ENCODE measurements around the gene MPZL3. TPM values are rescaled to one million over a fixed set of nuclear protein-coding genes. Genes with fewer than 3 reads are reported as not detected.
"Not testable (repeated sequence)": the region's sequence is repeated elsewhere in the genome, so short reads cannot be mapped to it uniquely, and the experiment has no call there.

Gene MPZL3
- total RNA-seq, 1 experiment from 2014 or later = 0.52 TPM

- H3K4me3 ChIP-seq (ENCODE audit: low read depth, low read length, poor library complexity, severe bottlenecking) = no peak overlapping the region
- DNase-seq (ENCODE audit: low spot score) = no peak
- POLR2A ChIA-PET (ENCODE audit: low non-redundant PET) = no interaction called here
- TF ChIP-seq EZH2 (IDR thresholded peaks at IDR 0.05; ENCODE audit: borderline replicate concordance, low read depth, low read length, poor library complexity, severe bottlenecking) = no peak
- TF ChIP-seq CTCF (conservative IDR thresholded peaks at IDR 0.05; ENCODE audit: low read depth, low read length) = no peak
- H3K36me3 ChIP-seq (ENCODE audit: insufficient read depth, low read length, poor library complexity, severe bottlenecking) = no peaks in the 10 kb centered on the region
- CTCF ChIA-PET = no interaction called here
- peaks cover 14% of the 10 kb centered on the region for H3K27me3 ChIP-seq (replicated peaks; ENCODE audit: insufficient read depth, low read depth, low read length, poor library complexity)
- no peaks in the 10 kb centered on the region for H3K4me1 ChIP-seq (ENCODE audit: insufficient read depth, low read length, poor library complexity, severe bottlenecking)
- H3K27ac ChIP-seq (ENCODE audit: low read depth, low read length, poor library complexity, severe bottlenecking) = no peak overlapping the region
- BruUV-seq (replicated peaks) = no TSS peak
- no peaks in the 10 kb centered on the region for H3K9me3 ChIP-seq (ENCODE audit: low read depth, low read length, poor library complexity, severe bottlenecking)
- intact Hi-C loops (cut with micrococcal nuclease; ENCODE audit: unreplicated experiment) = no loop called here
Measured at GRCh38 chr11:118186346-118187107, 65.6 kb downstream of the MPZL3 start.

GRCh38 chr11:118184784-118185579, 67.2 kb downstream of the MPZL3 start:
- CTCF ChIA-PET = interaction anchor here (0.6 kb wide), 1 partner anchor 14 kb away, joined by 5 read pairs; no protein-coding TSS in a partner anchor
- no peak overlapping the region for H3K4me3 ChIP-seq (ENCODE audit: low read depth, low read length, poor library complexity, severe bottlenecking)
- no peak for DNase-seq (ENCODE audit: low spot score)
- H3K36me3 ChIP-seq (ENCODE audit: insufficient read depth, low read length, poor library complexity, severe bottlenecking) = no peaks in the 10 kb centered on the region
- TF ChIP-seq EZH2 (IDR thresholded peaks at IDR 0.05; ENCODE audit: borderline replicate concordance, low read depth, low read length, poor library complexity, severe bottlenecking) (no peak), CTCF (conservative IDR thresholded peaks at IDR 0.05; ENCODE audit: low read depth, low read length) (no peak)
- no peak overlapping the region for H3K27ac ChIP-seq (ENCODE audit: low read depth, low read length, poor library complexity, severe bottlenecking)
- POLR2A ChIA-PET (ENCODE audit: low non-redundant PET) = no interaction called here
- H3K4me1 ChIP-seq (ENCODE audit: insufficient read depth, low read length, poor library complexity, severe bottlenecking) = no peaks in the 10 kb centered on the region
- no peaks in the 10 kb centered on the region for H3K9me3 ChIP-seq (ENCODE audit: low read depth, low read length, poor library complexity, severe bottlenecking)
- intact Hi-C loops (cut with micrococcal nuclease; ENCODE audit: unreplicated experiment) = no loop called here
- no TSS peak for BruUV-seq (replicated peaks)
- H3K27me3 ChIP-seq (replicated peaks; ENCODE audit: insufficient read depth, low read depth, low read length, poor library complexity) = peaks cover 14% of the 10 kb centered on the region

GRCh38 chr11:118183691-118184090, 68.5 kb downstream of the MPZL3 start:
- H3K27ac ChIP-seq (ENCODE audit: low read depth, low read length, poor library complexity, severe bottlenecking); CTCF ChIA-PET; BruUV-seq (replicated peaks); intact Hi-C loops (cut with micrococcal nuclease; ENCODE audit: unreplicated experiment); H3K9me3 ChIP-seq (ENCODE audit: low read depth, low read length, poor library complexity, severe bottlenecking); DNase-seq (ENCODE audit: low spot score); H3K36me3 ChIP-seq (ENCODE audit: insufficient read depth, low read length, poor library complexity, severe bottlenecking); H3K4me3 ChIP-seq (ENCODE audit: low read depth, low read length, poor library complexity, severe bottlenecking); POLR2A ChIA-PET (ENCODE audit: low non-redundant PET); H3K4me1 ChIP-seq (ENCODE audit: insufficient read depth, low read length, poor library complexity, severe bottlenecking): not testable (repeated sequence)
- H3K27me3 ChIP-seq (replicated peaks; ENCODE audit: insufficient read depth, low read depth, low read length, poor library complexity) = peaks cover 14% of the 10 kb centered on the region
